ENCODE results near the gene PAOX.
A peak's percentile ranks its signal among the peaks of the same experiment; 100 is the strongest.

The PAOX gene

DNA sequence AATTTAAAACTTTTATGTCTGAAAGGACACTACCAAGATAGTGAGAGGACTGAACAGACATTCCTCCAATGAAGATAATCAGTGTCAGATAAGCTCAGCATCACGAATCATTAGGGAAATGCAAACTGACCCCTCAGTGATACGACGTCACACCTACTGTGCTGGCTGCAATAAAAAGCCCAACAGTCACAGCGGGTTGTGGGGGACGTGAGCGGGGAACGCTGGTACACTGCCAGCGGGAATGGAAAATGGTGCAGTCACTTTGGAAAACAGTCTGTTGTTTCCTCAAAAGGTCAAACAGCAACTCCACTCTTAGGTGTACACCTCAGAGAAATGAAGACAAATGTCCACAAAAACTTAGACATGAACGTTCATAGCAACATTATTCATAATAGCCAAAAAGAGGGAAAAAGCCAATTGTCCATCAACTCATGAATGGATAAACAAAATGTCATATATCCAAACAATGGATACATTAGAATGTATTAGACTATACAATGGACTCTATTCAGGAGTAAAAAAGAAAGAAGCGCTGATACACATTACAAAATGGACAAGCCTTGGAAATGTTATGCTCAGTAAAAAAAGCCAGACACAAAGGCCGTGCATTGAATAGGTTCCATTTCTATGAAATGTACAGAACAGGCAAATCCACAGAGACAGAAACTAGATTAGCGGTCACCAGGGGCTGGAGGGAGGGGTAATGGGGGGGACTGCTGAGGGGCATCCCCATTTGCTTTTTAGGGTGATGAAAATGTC lies 3.5 kb upstream of the PAOX start (continued):
- TF ChIP-seq, protein P1, sequence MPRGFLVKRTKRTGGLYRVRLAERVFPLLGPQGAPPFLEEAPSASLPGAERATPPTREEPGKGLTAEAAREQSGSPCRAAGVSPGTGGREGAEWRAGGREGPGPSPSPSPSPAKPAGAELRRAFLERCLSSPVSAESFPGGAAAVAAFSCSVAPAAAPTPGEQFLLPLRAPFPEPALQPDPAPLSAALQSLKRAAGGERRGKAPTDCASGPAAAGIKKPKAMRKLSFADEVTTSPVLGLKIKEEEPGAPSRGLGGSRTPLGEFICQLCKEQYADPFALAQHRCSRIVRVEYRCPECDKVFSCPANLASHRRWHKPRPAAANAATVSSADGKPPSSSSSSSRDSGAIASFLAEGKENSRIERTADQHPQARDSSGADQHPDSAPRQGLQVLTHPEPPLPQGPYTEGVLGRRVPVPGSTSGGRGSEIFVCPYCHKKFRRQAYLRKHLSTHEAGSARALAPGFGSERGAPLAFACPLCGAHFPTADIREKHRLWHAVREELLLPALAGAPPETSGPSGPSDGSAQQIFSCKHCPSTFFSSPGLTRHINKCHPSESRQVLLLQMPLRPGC (tag by site-specific recombination; IDR thresholded peaks at IDR 0.05): 0 out of 2 replicates have a peak, but pooled peaks have one; percentile 36
- TF ChIP-seq, protein P2, sequence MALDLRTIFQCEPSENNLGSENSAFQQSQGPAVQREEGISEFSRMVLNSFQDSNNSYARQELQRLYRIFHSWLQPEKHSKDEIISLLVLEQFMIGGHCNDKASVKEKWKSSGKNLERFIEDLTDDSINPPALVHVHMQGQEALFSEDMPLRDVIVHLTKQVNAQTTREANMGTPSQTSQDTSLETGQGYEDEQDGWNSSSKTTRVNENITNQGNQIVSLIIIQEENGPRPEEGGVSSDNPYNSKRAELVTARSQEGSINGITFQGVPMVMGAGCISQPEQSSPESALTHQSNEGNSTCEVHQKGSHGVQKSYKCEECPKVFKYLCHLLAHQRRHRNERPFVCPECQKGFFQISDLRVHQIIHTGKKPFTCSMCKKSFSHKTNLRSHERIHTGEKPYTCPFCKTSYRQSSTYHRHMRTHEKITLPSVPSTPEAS (tag by site-specific recombination; IDR thresholded peaks at IDR 0.05): no peak
- TF ChIP-seq ZNF354C (tag by site-specific recombination; IDR thresholded peaks at IDR 0.05; ENCODE audit: borderline replicate concordance, low read depth) (no peak), BCL11A (tag by site-specific recombination; IDR thresholded peaks at IDR 0.05; ENCODE audit: low read depth) (peak; percentile 38; the same call in 1 of the 2 replicates), ZNF248 (tag by site-specific recombination; IDR thresholded peaks at IDR 0.05) (no peak), ZSCAN30 (tag by site-specific recombination; IDR thresholded peaks at IDR 0.05) (no peak), ZNF654 (tag by site-specific recombination; IDR thresholded peaks at IDR 0.05; ENCODE audit: low read depth) (no peak), ZNF658 (tag by site-specific recombination; IDR thresholded peaks at IDR 0.05) (no peak), KLF7 (tag by site-specific recombination; IDR thresholded peaks at IDR 0.05; ENCODE audit: borderline replicate concordance) (no peak), ZFP69B (tag by site-specific recombination; IDR thresholded peaks at IDR 0.05) (no peak; the same call in 1 of the 2 replicates), SETDB1 (IDR thresholded peaks at IDR 0.05; ENCODE audit: insufficient read length, low read length) (no peak), ZNF548 (tag by site-specific recombination; IDR thresholded peaks at IDR 0.05) (no peak), YY1 (tag by site-specific recombination; IDR thresholded peaks at IDR 0.05) (no peak), ZNF416 (tag by site-specific recombination; IDR thresholded peaks at IDR 0.05) (no peak), ZNF677 (tag by site-specific recombination; IDR thresholded peaks at IDR 0.05) (no peak), ZNF544 (tag by site-specific recombination; IDR thresholded peaks at IDR 0.05) (no peak), ZNF274 (IDR thresholded peaks at IDR 0.05; ENCODE audit: low read length) (no peak), ZNF274 (tag by site-specific recombination; IDR thresholded peaks at IDR 0.05; ENCODE audit: borderline replicate concordance) (no peak), ZBTB21 (tag by site-specific recombination; IDR thresholded peaks at IDR 0.05) (peak; percentile 91), ZFP41 (tag by site-specific recombination; IDR thresholded peaks at IDR 0.05; ENCODE audit: borderline replicate concordance) (no peak), FEZF1 (tag by site-specific recombination; IDR thresholded peaks at IDR 0.05) (peak; percentile 81), EGR2 (tag by site-specific recombination; IDR thresholded peaks at IDR 0.05; ENCODE audit: low read depth) (no peak), ZNF792 (tag by site-specific recombination; IDR thresholded peaks at IDR 0.05) (no peak), ZNF501 (tag by site-specific recombination; IDR thresholded peaks at IDR 0.05) (peak; percentile 31; the same call in 1 of the 2 replicates), ZNF157 (tag by site-specific recombination; IDR thresholded peaks at IDR 0.05) (no peak), PRDM1 (tag by site-specific recombination; IDR thresholded peaks at IDR 0.05) (no peak), ZNF16 (tag by site-specific recombination; IDR thresholded peaks at IDR 0.05; ENCODE audit: low read depth) (no peak), ZFP3 (tag by site-specific recombination; IDR thresholded peaks at IDR 0.05; ENCODE audit: low read depth) (no peak), ZNF112 (tag by site-specific recombination; IDR thresholded peaks at IDR 0.05) (no peak), ZNF335 (tag by site-specific recombination; conservative IDR thresholded peaks at IDR 0.05) (peak; percentile 75)
- TF ChIP-seq, protein P3, sequence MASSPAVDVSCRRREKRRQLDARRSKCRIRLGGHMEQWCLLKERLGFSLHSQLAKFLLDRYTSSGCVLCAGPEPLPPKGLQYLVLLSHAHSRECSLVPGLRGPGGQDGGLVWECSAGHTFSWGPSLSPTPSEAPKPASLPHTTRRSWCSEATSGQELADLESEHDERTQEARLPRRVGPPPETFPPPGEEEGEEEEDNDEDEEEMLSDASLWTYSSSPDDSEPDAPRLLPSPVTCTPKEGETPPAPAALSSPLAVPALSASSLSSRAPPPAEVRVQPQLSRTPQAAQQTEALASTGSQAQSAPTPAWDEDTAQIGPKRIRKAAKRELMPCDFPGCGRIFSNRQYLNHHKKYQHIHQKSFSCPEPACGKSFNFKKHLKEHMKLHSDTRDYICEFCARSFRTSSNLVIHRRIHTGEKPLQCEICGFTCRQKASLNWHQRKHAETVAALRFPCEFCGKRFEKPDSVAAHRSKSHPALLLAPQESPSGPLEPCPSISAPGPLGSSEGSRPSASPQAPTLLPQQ (tag by site-specific recombination; IDR thresholded peaks at IDR 0.05): peak; percentile 67
- TF ChIP-seq, protein P4, sequence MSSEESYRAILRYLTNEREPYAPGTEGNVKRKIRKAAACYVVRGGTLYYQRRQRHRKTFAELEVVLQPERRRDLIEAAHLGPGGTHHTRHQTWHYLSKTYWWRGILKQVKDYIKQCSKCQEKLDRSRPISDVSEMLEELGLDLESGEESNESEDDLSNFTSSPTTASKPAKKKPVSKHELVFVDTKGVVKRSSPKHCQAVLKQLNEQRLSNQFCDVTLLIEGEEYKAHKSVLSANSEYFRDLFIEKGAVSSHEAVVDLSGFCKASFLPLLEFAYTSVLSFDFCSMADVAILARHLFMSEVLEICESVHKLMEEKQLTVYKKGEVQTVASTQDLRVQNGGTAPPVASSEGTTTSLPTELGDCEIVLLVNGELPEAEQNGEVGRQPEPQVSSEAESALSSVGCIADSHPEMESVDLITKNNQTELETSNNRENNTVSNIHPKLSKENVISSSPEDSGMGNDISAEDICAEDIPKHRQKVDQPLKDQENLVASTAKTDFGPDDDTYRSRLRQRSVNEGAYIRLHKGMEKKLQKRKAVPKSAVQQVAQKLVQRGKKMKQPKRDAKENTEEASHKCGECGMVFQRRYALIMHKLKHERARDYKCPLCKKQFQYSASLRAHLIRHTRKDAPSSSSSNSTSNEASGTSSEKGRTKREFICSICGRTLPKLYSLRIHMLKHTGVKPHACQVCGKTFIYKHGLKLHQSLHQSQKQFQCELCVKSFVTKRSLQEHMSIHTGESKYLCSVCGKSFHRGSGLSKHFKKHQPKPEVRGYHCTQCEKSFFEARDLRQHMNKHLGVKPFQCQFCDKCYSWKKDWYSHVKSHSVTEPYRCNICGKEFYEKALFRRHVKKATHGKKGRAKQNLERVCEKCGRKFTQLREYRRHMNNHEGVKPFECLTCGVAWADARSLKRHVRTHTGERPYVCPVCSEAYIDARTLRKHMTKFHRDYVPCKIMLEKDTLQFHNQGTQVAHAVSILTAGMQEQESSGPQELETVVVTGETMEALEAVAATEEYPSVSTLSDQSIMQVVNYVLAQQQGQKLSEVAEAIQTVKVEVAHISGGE (tag by site-specific recombination; conservative IDR thresholded peaks at IDR 0.05; ENCODE audit: low read depth): peak; percentile 27; the same call in 1 of the 2 replicates
- TF ChIP-seq, protein P5, sequence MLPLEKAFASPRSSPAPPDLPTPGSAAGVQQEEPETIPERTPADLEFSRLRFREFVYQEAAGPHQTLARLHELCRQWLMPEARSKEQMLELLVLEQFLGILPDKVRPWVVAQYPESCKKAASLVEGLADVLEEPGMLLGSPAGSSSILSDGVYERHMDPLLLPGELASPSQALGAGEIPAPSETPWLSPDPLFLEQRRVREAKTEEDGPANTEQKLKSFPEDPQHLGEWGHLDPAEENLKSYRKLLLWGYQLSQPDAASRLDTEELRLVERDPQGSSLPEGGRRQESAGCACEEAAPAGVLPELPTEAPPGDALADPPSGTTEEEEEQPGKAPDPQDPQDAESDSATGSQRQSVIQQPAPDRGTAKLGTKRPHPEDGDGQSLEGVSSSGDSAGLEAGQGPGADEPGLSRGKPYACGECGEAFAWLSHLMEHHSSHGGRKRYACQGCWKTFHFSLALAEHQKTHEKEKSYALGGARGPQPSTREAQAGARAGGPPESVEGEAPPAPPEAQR (tag by site-specific recombination; IDR thresholded peaks at IDR 0.05): no peak

Data from HEK293 (cell line).